GM18511 (cell line): ENCODE results near the gene KCTD4.
"Not testable (repeated sequence)": the region's sequence is repeated elsewhere in the genome, so short reads cannot be mapped to it uniquely, and the experiment has no call there.

Experiments
- ATAC-seq: cut with Tn5 transposase; IDR thresholded peaks from one replicate; pipeline ENCODE4 v1.9.1; 2021; ENCODE audit warnings: mild to moderate bottlenecking, moderate library complexity; ENCODE audit not compliant: unreplicated experiment

KCTD4 gene

DNA sequence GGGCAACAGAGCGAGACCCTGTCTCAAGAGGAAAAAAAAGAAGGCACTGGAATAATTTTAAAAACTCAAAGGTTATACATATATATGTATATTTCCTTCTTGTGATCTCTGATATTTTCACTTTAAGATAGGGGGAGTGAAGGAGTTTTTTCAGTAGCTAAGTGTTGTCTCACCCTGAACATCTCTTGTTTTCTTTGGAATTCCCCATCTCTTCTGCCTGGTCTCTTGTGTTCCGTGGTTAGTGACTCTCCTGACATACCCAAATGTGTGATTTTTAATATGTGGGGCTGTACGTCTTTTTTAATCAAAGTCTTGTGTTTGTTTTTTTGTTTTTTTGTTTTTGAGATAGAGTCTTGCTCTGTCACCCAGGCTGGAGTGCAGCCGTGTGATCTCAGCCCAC lies 15.3 kb upstream of the KCTD4 start:
- no peak for ATAC-seq

DNA sequence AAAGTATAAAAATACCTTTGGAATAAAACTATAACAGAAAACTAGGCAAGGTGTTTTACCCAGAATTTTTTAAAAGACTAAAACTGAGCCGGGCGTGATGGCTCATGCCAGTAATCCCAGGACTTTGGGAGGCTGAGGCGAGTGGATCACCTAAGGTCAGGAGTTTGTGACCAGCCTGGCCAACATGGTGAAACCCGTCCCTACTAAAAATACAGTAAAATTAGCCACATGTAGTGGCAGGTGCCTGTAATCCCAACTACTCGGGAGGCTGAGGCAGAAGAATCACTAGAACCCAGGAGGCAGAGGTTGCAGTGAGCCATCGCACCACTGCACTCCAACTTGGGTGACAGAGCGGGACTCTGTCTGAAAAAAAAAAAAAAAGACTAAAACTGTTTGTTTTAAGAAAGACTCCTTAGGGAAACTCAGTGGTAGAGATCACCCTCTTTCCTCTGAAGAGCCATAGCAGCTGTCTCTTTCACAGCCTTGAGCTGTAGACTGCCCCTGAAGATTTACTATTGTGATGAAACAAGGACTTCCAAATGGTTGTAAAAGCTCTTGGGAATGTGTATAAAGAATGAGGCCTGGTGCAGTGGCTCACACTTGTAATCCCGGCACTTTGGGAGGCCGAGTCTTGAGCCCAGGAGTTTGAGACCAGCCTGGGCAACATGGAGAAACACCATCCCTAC lies 14.7 kb upstream of the KCTD4 start:
- ATAC-seq = no peak

DNA sequence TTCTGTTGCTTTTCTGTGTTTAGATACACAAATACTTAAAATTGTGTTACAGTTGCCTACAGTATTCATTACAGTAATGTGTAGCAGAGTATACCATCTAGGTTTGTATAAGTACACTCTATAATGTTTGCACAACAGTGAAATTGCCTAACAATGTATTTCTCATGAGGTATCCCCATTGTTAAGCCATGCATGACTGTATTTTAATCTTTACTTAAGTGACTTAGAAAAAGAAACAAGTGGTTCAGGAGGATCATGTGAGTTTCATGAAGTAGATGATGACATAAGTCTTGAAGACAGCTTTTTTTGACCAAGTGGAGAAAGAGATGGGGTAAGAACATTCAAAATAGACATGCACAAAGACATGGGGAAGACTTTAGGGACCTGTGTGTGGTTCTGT lies 8.4 kb upstream of the KCTD4 start:
- ATAC-seq = no peak

DNA sequence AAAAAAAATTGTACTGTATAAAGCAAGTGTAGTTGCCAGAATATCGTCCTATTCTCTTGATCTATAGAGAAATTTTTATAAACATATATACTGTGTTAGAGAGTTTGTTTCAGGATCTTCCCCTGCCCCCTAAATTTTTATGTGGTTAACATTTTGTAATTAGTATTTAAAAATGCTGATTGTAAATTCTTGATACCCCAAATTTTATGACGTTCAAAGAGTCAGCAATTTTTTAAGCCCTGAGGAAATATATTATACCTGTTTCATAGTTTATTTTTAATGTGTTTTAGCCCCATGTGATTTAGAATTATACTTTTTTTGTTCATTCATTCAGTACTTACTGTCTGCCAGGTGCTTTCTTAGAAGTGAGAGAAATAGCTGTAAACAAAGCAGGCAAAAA lies 7.3 kb upstream of the KCTD4 start:
- ATAC-seq = no peak

DNA sequence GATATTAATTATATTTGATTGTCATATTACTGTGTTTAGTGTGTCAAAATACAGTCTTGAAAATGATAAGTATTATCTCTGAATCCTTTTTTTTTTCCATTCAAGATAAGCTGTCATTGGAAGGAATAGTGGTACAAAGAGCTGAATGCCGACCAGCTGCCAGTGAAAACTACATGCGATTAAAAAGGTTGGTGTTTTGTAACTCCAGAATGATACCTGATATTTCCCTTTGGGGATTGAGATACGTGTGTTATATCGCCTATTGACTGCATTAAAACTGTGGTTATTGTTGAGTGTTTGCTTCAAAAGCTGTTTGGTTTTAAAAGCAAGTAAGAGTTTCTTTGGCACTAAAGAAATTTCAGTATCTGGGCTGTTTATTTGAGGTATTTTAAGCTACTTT lies 6.5 kb upstream of the KCTD4 start:
- ATAC-seq = no peak

DNA sequence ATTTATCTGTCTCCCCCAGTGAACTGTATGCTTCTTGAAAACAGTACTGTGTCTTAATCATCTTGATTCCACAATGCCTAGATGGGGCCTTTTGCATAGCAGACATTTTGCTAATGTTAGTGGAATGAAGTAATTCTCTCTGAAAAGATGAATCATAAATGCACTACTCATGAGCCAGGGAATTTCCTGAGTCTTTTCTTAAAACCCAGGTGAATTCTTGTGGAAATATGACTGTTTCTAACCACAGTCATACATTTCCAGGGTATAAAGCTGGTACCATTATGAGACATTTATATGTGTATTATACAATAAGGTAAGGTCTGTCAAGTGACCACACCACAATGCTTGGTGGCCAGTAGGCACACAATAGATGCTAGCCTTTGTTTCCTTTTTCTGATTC lies 5.5 kb upstream of the KCTD4 start:
- ATAC-seq = peak; percentile 68

DNA sequence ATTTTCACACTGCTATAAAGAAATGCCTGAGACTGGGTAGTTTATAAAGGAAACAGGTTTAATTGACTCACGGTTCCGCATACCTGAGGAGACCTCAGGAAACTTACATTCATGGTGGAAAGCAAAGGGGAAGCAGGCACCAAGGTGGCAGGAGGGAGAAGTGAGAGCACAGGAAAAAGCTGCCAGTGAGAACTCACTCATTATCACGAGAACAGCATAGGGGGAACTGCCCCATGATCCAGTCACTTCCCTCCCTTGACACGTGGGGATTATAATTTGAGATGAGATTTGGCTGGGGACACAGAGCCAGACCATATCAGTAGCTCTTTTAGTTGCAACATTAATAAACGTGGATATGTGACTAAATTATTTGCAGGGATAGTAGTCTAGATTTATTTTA lies 4.3 kb upstream of the KCTD4 start:
- ATAC-seq = no peak

DNA sequence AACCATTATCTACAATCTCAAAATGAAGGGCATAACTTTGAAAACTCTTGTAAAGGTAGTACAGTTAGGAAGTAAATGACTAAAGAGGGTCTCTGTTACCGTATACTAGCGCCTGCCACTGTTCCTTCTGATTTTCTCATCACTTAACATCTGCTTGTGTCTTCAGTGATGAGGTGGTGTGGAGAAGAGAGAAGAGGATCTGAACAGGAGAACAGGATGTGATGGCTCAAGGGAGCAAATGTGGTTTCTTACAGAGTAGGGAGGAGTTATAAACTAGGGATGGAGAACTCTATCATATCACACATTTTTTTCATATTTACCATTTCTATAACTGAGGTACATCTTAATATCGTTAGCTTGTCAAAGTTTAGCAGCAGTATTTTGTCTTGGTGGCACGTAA lies 1.1 kb downstream of the KCTD4 start:
- no peak for ATAC-seq

DNA sequence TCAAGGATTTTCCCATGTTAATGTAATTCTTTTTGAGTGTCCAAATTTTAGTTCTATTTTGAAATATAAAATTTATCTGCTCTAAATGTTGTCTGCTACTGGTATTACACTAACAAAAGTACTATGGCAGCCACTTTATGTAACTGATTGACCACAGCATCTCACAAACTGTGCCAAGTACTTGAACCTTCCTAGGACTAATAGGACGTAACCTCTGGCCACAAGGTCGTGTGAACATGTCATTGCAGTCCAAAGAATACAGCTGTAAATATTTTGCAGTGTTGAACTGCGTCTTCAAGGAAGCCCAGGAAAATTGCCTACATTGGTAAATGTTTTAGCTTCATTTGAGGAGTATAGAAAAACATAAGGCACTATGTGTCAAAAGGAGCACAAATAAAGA lies 1.9 kb downstream of the KCTD4 start:
- no peak for ATAC-seq

DNA sequence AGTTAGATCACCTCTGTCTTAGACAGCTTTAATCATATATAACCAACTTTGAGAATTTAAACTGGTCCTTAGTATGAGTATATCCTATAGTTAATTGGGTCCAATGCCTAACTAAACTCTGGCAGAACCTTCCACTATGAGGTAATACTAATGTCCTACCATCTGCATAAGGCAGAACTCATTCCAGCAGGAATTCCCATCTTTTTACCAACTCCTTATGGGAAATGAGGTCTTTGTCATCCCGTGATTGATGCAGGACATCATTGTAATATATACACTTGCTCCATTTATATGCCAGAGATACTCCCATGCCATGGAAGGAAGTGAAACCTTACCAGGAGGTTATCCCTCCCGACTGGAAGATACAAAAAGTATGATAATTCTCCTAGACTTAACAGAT lies 2.8 kb downstream of the KCTD4 start:
- no peak for ATAC-seq

DNA sequence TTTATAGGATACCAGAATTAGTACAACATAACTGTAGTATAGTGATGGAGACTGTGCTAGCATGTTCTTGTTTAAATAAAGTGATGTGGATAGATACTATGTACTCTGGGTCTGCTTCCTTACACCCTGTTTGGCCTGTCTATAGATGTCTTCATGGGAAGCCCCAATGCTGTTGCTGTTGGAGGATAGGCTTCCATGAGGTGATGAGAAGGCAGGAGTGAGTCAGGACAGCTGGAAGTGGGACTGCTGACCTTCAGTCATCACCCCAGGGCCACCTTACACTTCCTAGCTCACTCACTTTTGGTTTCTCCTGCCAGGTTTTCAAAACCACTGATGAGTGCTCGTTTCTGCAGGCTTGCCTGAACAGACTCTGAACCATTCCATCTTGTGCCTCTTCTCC lies 4.2 kb downstream of the KCTD4 start:
- peak; percentile 64 for ATAC-seq

DNA sequence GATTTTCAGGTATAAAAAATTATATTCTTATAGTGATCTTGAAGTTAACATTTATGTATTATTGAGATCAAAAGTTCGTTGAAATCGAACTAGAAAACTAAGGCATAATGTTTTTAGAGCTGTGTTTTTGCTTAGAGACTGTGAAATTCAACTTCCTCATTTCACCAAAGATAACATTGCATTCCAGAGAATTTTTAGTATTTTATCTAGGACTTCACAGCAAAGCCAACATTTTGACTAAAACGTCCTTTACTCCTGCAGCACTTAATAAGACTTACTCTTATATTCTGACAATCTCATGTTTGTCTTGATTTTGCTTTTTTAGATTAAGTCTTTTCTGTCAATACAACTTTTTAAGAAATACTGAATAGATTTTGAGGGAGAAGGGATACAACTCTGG lies 4.7 kb downstream of the KCTD4 start:
- ATAC-seq = no peak

DNA sequence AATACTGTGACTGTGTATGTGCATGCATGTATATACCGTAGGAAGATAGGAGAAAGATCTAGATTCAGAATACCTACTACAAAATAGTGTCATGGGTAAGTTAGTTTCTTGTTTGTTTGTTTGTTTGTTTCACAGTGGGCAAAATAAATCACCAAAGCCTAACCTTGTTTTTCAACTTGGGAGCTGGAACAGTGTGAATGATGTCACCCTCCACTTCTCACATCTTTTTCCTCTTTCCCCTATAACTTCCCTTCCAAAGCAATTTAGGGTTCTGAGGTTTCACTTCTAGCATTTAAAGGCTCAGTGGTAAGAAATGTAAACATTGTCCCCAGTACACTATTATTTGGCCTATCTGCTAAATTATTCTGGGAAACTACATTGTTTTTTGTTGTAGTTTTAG lies 5.4 kb downstream of the KCTD4 start:
- ATAC-seq = no peak

DNA sequence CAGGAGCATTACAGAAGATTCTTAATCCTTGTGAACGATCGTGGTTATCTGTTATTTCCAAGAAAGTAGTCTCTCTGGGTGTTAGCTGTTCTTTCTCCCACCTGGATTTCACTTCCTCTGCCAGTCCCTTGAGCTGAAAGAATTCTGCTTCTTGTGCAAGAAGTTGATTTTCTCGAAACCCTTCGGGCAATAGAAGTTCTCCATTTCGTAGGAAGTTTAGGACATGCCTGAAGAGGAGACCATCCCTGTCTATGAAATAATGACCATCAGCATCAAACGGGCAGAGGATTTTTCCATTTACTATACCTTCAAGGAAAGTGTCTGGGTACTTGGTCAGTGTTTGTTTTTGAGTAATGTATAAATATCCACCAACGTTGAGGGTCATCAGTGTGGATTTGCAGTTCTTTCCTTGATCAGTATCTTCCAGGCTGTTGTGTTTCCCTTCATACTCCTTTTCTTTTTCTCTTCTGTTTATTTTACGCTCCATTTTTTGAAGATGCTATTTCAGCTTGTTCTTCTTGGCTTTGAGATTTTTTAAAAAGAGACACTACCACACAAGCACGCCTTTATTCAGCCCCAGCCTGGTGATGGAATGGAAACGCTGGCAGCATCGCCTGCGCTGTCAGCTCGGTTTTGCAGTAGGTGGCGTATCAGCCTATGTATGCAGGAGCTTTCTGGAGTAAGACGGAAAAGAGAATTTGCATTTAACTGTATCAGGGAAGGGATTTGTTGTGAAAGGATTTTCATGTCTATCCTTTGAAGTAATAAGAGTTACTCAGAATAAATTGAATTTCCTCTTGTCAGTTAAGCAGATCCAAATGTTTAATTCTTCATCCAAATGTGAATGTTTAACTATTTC lies 6.5 kb downstream of the KCTD4 start:
- ATAC-seq = no peak

DNA sequence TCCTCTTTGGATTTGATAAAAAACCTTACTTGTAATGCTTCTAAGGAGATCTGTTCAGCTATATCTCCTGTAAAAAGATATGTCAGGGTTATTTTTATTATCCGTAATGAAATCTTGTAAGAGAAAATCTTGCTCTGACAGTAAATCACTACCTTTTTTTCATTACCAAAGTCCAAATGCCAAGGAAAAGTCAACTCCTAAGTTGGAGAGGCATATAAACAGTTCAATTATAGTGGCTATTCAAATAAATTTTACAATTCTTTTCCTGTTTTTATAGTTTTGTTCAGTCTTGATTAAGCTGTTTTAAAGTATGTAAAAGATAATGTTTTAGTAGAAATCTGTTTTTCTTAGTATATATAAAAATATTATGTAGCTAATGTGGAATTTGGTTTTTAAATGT lies 9.0 kb downstream of the KCTD4 start:
- ATAC-seq = no peak

DNA sequence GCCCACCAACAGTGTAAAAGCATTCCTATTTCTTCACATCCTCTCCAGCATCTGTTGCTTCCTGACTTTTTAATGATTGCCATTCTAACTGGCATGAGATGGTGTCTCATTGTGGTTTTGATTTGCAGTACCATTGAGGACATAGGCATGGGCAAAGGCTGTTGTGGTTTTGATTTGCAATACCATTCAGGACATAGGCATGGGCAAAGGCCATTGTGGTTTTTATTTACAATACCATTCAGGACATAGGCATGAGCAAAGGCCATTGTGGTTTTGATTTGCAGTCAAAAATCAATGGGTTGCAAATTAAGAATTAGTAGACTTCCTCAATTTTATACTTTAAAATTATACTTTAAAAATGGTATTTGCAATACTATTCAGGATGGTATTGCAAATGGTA lies 11.3 kb downstream of the KCTD4 start:
- not testable (repeated sequence) for ATAC-seq

DNA sequence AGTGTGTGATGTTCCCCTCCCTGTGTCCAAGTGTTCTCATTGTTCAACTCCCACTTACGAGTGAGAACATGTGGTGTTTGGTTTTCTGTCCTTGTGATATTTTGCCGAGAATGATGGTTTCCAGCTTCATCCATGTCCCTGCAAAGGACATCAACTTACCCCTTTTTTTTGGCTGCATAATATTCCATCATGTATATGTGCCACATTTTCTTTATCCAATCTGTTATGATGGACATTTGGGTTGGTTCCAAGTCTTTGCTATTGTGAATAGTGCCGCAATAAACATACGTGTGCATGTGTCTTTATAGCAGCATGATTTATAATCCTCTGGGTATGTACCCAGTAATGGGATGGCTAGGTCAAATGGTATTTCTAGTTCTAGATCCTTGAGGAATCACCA lies 11.8 kb downstream of the KCTD4 start:
- not testable (repeated sequence) for ATAC-seq

DNA sequence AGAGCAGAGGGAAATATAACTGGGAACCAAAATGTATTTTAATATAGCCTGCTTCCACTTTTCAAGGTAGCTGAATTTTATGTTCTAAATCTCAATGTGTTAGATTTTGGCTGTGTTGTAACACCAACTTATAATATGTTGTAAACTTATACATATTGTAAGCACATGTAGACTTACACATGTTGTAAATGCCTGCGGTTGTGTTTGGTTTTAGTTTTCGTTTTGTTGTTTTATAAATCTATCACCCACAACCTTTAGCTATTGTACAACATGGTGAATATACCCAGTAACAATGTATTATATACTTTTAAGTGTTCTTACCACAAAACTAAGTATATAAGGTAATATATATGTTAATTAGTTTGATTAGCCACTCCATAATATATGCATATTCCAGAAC lies 15.6 kb downstream of the KCTD4 start:
- ATAC-seq = no peak

DNA sequence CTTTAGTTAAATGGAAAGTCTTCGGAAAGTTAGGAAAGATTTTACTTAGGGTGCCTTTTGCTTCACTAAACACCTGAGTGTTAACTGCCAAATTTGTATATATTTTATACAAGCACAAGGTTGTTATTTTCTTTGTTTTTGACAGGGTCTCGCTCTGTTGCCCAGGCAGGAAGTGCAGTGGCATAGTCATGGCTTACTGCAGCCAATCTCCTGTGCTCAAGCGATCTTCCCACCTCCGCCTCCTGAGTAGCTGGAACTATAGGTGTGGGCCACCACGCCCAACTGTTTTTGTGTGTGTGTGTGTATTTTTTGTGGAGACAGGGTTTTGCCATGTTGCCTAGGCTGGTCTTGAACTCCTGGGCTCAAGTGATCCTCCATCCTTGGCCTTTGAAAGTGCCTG lies 16.2 kb downstream of the KCTD4 start:
- no peak for ATAC-seq

DNA sequence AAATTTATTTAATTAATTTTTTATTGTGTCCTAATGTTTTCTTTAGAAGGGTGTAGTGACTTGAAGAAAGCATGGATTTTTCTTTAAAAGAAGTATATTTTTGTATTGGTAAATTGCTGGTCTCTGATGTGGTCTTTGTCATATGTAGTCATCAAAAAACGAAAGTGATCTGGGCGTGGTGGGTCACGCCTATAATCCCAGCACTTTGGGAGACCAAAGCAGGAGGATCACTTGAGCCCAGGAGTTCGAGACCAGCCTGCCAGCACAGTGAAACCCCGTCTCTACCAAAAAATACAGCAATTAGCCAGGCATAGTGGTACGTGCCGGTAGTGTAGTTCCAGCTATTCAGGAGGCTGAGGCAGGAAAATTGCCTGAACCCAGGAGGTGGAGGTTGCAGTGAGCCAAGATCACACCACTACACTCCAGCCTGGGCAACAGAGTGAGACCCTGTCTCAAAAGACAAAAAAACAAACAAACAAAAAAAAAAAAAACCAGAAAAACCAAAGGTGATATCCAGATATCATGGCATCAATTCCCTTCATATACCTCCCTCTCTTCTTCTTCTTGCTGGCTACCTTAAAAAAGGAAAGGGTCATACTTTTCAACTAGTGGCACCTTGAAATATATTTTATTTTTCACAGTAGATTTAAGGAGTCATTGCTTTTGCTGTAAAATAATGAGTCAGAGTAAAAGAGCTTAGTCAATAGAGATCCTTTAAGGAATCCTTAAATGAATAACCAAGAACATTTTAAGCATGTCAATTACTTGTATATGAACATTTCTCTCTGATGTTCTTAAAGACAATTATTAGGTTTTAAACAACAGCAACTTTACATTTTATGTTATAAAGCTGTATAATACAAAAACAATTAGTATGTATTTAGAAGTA lies 19.9 kb downstream of the KCTD4 start:
- ATAC-seq = no peak

DNA sequence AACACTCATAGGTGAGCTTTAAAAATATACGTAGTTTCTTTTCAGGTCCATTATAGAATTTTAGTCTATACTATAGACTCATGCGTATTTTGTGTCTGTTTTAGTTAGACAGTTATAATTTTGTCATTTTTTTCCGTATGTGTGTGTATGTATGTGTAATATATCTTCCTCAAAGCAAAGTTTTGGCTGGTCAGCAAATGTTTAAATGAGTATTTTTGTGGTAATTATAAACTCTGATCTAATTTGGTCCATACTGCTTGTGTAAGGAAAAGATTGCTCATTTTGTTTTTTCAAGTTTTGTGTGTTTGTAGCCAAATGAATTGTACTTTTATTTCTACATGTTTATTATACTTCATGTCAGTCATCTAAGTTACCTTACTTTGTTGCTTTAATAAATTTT lies 20.5 kb downstream of the KCTD4 start:
- no peak for ATAC-seq

DNA sequence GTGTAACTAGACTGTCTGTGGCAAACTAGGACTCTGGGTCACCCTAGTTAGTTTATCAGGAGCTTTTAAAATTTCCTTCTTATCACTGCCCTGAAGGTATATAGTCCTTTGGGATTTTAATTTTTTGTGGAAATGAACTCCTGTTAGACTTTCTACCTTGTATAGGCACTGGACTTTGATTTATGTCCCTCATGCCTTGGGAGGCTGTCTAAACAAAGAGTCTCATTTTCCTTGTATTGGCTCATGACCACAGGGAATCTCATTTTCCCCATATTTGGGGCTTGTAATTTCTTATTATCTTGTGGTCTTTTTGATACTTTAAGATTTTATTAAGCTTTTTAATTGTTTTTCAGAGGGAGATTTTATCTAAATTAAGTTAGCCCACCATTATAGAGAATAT lies 21.4 kb downstream of the KCTD4 start:
- no peak for ATAC-seq
